RWPE2 (cell line): ENCODE results near the gene SLC17A7.

Experiments used
- ATAC-seq: fragments of 200-7000 bp; cut with Tn5 transposase; 3 replicates; pipeline ENCODE4 v1.9.1; 2021; ENCODE audit warnings: low read depth
- DNase-seq: peaks from one replicate; pipeline ENCODE4 v3.0.0-alpha.2; 2020; ENCODE audit warnings: low spot score
- H3K27ac ChIP-seq: fragments of 450-650 bp; 2 replicates; pipeline ENCODE4 v1.5.1; 2017; ENCODE audit warnings: mild to moderate bottlenecking; ENCODE audit not compliant: poor library complexity, severe bottlenecking
- H3K27me3 ChIP-seq: fragments of 250-450 bp; sonication (Bioruptor Pico); 2 replicates; pipeline ENCODE4 v1.5.1; 2021; ENCODE audit warnings: mild to moderate bottlenecking, moderate library complexity; ENCODE audit not compliant: insufficient read depth, poor library complexity, severe bottlenecking
- H3K36me3 ChIP-seq: fragments of 250-450 bp; sonication (Bioruptor Pico); 2 replicates; pipeline ENCODE4 v1.5.1; 2020; ENCODE audit warnings: low read depth, mild to moderate bottlenecking, moderate library complexity
- H3K4me1 ChIP-seq: fragments of 250-450 bp; sonication (Bioruptor Pico); 2 replicates; pipeline ENCODE4 v1.5.1; 2021; ENCODE audit warnings: mild to moderate bottlenecking, moderate library complexity; ENCODE audit not compliant: insufficient read depth, poor library complexity, severe bottlenecking
- H3K4me3 ChIP-seq: fragments of 250-450 bp; sonication (Bioruptor Pico); 2 replicates; pipeline ENCODE4 v1.5.1; 2021; ENCODE audit warnings: mild to moderate bottlenecking, moderate library complexity; ENCODE audit not compliant: severe bottlenecking
- H3K9me3 ChIP-seq: fragments of 250-450 bp; sonication (Bioruptor Pico); 2 replicates; pipeline ENCODE4 v1.5.1; 2021; ENCODE audit warnings: mild to moderate bottlenecking, moderate library complexity; ENCODE audit not compliant: severe bottlenecking
- TF ChIP-seq, protein P1 (sequence below): fragments of 450-650 bp; IDR thresholded peaks from one replicate; pipeline ENCODE4 v1.5.1; 2017; ENCODE audit warnings: mild to moderate bottlenecking, moderate library complexity; ENCODE audit not compliant: poor library complexity, severe bottlenecking

The SLC17A7 gene

DNA sequence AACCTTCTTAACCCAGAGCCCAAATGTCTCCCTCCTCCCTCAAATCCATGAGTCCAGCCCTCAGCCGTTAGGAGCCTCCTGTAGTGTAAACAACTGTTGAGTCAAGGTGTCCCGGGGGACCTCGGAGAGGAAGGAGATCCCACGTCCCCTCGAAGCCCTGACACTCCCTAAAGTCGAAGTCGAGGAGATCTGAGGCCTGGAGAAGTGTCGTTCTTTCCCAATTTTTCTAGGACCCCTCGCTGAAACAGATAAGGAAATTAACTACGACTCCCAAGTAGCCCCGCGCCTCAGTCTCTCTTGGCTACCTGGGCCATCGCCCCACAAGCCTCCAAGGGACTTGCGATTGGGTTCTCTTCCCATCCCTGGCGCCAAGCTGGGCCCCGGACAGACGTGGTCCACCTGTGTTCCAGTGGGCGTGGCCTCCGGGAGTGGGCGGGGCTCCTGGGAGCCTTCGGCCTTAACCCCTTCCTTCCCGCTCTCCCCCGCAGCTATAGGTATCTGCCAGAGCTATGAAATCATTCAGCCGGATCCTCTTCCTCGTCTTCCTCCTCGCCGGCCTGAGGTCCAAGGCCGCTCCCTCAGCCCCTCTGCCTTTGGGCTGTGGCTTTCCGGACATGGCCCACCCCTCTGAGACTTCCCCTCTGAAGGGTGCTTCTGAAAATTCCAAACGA is 15.3 kb downstream of the SLC17A7 start:
- ATAC-seq (peak; percentile 28; the same call in 2 of the 3 replicates), DNase-seq (no peak)
- H3K4me3 ChIP-seq = no peak overlapping the region
- no peak overlapping the region for H3K27ac ChIP-seq
- peaks cover 92% of the 10 kb centered on the region for H3K27me3 ChIP-seq
- H3K4me1 ChIP-seq = no peaks in the 10 kb centered on the region
- no peaks in the 10 kb centered on the region for H3K36me3 ChIP-seq
- H3K9me3 ChIP-seq = no peaks in the 10 kb centered on the region
- TF ChIP-seq, protein P1, sequence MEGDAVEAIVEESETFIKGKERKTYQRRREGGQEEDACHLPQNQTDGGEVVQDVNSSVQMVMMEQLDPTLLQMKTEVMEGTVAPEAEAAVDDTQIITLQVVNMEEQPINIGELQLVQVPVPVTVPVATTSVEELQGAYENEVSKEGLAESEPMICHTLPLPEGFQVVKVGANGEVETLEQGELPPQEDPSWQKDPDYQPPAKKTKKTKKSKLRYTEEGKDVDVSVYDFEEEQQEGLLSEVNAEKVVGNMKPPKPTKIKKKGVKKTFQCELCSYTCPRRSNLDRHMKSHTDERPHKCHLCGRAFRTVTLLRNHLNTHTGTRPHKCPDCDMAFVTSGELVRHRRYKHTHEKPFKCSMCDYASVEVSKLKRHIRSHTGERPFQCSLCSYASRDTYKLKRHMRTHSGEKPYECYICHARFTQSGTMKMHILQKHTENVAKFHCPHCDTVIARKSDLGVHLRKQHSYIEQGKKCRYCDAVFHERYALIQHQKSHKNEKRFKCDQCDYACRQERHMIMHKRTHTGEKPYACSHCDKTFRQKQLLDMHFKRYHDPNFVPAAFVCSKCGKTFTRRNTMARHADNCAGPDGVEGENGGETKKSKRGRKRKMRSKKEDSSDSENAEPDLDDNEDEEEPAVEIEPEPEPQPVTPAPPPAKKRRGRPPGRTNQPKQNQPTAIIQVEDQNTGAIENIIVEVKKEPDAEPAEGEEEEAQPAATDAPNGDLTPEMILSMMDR = no peak

DNA sequence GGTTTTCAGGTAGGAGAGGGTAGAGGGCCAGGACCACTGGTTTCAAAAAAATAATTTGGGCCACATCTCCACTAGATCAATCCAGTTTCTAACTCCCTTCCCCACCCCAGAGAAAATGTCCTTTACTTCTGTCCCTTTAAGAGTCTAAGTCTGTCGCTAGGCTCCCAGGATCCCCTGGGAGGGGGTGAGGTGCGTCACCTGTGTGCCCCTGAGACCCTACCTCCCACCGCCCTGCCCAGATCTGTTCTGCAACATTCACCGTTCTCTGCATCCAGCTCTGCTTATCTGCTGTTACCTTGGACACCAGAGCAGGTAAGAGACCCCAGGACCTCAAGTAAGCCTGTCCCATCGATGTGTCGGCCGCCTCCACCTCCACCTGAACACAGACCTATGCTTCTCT is 16.1 kb downstream of the SLC17A7 start, which contains the start of gene GFY:
GFY (plus strand) TSS at position 211 of the 400 bp plus-strand sequence. CDS start 1,043 bp downstream, outside the sequence.
- ATAC-seq (no peak), DNase-seq (no peak)
- Histone ChIP-seq H3K36me3 (no peaks in the 10 kb centered on the region), H3K4me1 (no peaks in the 10 kb centered on the region), H3K27me3 (peaks cover 94% of the 10 kb centered on the region), H3K9me3 (no peaks in the 10 kb centered on the region), H3K4me3 (no peak within 1 kb of the TSS), H3K27ac (no peak within 1 kb of the TSS)
- TF ChIP-seq, protein P1 = no peak

DNA sequence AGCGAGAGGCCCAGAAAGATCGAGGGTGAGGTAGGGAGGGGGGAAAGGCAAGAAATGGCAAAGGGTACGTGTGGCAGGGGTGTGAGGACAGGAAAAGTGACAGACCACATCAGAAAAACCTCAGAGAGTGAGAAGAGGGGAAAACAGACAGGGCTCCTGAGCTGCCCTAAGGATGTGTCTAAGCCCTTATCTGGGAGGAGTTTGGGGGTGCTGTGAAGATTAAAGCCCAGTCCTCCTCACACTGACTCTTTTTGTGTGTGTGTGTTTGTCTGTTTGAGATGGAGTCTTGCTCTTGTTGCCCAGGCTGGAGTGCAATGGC is 17.4 kb downstream of the SLC17A7 start:
- TF ChIP-seq, protein P1 = no peak
- Histone ChIP-seq H3K27me3 (peaks cover 96% of the 10 kb centered on the region), H3K4me1 (no peaks in the 10 kb centered on the region), H3K4me3 (no peak overlapping the region), H3K36me3 (no peaks in the 10 kb centered on the region), H3K9me3 (no peaks in the 10 kb centered on the region), H3K27ac (no peak overlapping the region)
- ATAC-seq (no peak), DNase-seq (no peak)

DNA sequence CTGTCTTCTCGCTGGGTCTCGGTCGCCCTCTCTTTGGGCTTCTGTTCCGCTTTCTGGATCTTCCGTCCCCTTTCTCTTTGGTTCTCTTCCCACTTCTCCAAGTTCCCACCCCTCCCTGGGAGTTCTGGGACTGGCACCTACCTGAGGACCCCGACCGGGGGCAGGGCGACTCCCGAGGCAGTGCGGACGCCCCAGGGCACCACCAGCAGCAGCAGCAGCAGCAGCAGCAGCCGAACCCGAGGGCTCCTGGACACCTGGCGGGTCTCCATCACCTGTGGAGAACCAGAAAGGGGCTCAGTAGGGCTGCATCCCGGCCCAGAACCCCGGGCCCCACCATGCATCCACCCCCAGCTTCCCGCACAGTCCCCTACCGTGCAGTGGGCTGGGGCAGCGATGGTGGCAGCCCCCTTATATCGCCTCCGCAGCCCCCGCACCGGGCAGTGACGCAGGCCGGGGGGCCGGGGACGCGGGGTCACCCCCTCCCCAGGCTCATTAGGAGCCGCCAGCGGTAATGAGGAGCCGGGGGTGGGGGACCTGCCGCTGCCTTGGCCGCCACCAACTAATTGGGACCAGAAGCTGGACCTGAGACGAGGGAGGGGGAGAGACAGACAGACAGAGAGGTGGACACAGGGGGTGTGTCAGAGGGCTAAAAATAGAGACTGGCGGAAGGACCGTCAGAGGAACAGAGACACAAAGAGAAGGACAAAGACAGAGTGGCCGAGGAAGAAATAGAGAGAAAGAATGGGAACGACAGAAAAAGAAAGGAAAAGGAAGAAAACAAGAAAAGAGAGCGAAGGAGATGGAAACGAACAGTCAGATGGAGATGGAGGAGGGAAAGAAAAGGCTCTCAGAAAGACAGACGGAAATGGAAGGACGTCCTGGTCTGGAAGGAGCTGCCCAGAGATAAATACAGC is 18.0 kb downstream of the SLC17A7 start, which contains the start of gene PTH2:
PTH2 (minus strand) TSS at position 371 of the 914 bp plus-strand sequence; CDS start at position 269, 102 bp downstream.
- ATAC-seq = no peak
- Histone ChIP-seq H3K4me3 (no peak within 1 kb of the TSS), H3K9me3 (no peaks in the 10 kb centered on the region)

More for the DNA sequence above, 18.0 kb downstream of the SLC17A7 start, which contains the start of gene PTH2:
- DNase-seq = peak; percentile 34
- H3K27ac ChIP-seq = no peak within 1 kb of the TSS
- no peaks in the 10 kb centered on the region for H3K36me3 ChIP-seq
- TF ChIP-seq, protein P1 = no peak
- peaks cover 96% of the 10 kb centered on the region for H3K27me3 ChIP-seq
- H3K4me1 ChIP-seq = no peaks in the 10 kb centered on the region
